HG03025 (cell line): ENCODE results near the gene PI4KB.

ENCODE experiments used
- ATAC-seq: cut with Tn5 transposase; IDR thresholded peaks from one replicate; pipeline ENCODE4 v1.9.1; 2021; ENCODE audit warnings: mild to moderate bottlenecking, moderate library complexity; ENCODE audit not compliant: unreplicated experiment, low FRiP score

PI4KB gene

DNA sequence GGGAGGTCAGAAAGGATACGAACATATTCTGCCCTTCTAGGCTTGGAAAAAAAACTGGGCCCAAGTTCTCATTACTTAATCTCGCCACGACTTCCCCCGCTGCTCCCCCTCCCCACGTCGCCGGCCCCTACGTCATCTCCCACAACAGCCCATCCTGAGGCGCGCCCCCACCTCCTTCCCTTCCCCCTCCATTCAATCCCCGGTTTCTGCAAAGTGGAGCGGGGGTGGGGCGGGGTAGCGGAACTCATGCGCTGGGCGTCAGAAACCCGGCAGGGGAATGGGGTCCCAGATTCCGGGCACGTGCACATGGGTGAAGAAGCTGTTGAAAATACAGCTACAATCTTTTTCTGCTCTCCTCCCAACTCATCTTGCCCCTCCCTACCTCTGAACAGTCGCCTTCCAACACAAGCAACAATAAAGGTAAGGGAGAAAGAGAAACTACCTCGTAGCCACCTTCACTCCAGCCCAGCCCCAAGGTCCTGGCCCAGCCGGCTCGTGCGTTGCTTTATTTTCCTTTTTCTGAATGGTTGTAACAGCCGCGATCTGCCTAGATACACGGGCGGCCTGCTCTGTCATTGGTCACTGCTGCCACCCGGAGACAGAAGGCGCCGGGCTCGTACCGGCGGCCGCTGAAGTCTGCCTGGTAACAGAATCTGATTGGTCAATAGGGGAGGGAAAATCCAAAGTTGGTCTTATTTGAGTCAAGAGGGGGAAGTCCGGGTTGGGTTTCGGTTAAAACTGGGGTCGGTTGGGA is 19.7 kb upstream of the PI4KB start, which contains the start of gene RFX5:
Gene RFX5 (minus strand): TSS at position 484 of the 754 bp plus-strand sequence. CDS start 932 bp downstream, outside the sequence.
- ATAC-seq, result peak; percentile 89

DNA sequence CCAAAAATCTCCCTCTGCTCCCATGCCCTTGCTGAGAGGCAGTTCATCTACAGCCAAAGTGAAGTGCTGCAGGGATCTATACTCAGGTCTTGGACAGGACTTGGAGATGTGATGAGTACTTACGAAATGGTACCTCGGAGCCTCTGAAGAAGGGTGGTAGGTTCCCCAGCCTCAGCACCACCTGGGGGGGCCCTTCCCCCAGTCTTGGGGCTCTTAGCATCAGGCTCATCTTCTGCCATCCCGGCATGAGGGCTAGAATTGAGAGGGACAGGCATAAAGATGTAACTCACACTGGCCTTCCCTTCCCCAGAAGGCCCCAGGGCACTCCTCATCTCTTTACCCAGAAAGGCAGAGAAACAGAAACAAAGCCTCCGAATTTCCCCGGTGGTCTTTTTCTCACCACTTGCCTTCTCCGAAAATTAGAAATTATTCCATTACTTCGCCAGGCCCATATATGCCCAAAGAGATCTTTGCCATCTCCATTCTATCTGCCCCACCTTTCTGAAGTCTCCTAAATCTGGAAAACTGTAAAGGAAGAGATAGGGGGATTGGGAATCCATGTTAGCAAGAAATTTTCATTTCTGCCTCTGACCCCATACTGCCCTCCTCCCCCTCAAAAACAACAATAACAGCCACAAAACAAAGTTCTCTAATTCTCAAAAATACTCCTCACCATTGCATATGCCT is 19.0 kb upstream of the PI4KB start:
- ATAC-seq, result no peak

DNA sequence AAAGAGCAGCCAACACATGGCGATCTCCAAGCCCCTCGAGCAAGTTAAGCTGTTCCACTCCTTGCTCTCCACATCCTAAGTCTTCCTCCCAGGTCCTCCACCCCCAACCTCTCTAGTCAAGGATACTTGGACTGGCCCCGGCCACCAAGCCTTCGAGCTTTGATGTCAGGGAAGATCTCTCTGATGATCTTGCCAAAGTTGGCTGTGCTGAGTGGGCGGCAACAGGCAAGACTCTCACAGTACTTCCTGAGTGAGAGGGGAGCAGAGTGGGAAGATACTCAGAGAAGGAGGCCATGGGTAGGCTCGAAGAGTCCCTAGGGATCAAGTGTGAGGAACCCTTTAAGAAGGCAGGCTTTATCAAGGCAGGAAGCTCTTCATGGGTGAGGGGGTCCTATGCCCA is 17.1 kb upstream of the PI4KB start:
- no peak for ATAC-seq

DNA sequence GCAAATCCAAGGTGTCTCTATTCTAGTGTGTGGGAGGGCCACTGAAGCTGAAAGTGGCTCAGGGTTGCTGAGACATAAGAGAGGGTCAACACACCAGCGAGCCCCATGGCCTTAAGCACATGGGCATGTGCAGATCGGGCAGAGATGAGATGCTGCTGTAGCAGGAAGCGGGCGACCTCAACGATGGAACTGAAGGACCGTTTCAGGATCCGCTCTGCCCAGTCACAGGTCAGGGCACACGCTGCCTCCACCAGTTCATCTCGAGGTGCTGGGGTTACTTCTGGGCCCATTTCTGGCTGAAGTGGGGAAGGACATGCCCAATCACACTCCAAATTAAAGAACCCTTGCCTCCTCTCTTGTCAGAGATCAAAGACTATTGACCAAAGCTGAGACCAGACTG is 16.4 kb upstream of the PI4KB start:
- no peak for ATAC-seq

DNA sequence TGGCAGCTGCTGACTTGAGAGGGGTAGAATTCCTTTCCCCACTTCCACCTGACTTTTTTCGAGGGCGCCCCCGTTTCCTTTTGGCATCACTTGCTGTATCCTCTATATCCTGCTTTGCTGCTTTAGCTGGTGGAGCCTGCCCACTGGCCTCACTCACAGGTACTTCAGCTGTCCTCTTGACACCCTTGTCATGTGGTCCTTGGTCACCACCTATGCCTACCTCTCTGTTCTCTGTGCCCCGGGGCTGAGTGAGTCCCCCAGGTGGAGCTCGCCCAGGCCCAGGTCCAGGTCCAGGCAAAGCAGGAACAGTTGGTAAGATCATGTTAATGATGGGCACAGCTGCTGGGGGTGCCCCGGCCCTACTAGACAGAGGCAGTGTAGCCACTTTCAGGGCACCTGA is 15.4 kb upstream of the PI4KB start:
- no peak for ATAC-seq

DNA sequence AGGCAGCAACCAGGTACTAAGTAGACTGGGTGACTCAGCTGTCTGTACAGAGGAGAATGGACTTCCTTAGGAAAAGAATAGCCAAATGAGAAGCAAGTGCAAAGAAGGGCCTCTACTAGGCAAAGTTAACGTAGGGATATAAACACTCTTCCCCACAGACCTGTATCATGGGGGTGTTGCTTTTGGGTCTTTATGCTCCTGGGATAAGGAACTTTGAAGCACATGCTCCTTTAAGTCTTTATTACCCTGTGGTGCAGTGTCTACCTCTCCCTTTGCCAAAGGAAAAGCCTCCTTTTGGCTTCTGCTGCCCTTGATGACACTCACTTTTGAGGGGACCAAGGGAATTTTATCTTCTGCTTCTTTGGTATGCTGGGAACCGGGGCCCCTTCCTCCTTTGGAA is 14.8 kb upstream of the PI4KB start:
- ATAC-seq, result no peak

DNA sequence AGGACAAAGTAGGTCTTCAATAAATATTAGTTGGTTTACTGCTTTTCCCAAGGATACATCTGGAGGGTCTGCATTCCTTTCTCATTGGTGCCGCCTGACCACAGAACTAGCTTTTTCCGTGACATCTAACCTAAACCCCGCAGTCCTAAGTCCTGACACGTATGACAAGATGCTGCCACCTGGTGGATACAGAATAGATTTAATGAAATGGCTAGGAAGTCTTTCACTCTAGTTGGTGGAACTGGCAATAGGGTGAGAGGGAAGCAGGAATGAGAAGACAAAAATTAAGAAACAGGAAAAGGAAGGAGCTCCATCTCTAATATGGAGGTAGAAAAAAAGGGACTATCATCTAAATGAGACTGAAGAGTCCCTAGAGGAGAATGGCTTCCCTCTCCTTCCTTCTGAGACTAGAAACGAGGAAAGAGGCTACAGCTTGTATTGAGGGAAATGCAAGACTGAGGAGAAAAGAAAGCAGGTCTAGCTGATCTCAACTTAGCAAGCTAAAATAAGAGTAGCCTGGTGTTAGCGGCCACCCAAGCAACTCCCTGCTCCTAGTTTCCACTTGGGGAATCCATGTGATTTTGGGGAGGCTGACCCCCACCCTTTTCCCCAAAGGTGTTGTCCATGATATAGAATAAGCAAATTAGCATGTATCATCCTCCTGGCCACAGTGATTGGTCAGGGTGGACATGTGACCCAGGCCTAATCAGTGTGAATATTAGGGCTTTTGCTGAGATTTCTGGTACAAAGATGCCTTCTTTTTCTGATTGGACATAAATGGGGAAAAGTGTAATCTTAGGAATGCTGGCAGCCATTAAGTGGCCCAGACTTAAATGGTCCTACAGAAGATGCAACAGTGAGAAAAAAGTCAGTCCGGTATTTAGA is 13.9 kb upstream of the PI4KB start:
- no peak for ATAC-seq

DNA sequence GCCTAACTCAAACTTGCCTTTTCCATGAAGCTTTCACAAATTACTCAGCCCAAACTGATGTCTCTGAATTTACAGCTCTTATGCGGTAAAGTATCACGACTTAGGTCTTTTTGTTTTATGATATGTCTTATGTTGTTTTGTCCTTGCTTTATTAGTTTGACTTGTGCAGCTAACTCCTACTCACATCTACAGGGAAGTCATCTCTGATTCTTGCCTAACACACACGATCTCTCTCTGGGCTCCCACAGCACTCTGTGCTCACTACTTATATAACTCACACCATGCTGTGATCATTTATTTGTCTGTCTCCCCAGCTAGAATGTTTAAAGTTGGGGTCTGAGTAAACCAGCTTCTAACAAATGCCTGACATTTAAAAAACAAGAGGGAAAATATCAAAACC is 9.3 kb upstream of the PI4KB start:
- ATAC-seq, result no peak

DNA sequence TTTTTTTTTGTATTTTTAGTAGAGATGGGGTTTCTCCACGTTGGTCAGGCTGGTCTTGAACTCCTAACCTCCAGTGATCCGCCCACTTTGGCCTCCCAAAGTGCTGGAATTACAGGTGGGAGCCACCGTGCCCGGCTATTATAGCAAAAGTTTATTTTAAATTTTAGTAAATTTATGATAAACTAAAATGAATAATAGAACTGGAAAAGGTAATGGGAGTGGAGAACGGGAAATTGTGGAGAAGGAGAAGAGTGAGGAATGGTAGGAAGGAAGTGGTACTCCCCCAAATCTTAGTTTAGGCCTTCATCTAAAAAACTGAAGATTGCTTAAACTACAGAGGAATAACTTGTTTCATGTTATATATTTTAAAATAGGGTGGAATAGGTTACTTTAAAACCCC is 7.6 kb upstream of the PI4KB start:
- ATAC-seq, result no peak

DNA sequence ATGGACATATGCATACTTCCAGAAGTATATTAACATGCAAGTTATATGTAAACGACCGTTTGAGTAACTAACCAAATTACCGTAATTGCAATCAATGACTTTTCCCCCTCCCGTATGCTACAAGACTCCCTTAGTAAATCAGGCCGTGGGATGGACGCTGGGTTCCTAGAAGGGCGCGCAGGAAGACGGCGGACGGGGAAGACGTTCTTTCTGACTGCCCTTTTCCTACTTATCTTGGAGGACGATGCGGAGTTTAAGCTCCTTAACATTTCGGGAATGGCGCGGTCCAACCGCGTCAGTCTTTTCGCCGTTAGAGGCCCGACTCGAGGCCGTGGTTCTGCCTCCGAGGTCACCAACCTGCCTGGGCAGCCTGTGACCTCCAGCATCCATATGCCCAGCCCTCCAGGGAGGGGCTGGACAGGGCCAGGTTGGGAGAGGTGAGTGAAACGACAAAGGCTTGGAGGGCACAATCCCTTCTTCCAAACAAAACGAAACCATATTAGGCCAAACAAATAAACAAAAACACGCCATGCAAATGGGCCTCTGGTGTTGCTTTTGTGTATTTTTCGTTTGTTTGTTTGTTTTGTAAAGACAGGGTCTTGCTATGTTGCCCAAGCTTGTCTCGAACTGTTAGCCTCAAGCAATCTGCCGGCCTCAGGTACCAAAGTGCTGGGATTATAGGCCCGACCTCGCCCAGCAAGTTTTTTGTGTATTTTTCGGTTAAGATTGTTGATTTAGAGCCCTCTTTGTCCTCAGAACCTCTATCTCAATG is 873 bp upstream of the PI4KB start:
- no peak for ATAC-seq

DNA sequence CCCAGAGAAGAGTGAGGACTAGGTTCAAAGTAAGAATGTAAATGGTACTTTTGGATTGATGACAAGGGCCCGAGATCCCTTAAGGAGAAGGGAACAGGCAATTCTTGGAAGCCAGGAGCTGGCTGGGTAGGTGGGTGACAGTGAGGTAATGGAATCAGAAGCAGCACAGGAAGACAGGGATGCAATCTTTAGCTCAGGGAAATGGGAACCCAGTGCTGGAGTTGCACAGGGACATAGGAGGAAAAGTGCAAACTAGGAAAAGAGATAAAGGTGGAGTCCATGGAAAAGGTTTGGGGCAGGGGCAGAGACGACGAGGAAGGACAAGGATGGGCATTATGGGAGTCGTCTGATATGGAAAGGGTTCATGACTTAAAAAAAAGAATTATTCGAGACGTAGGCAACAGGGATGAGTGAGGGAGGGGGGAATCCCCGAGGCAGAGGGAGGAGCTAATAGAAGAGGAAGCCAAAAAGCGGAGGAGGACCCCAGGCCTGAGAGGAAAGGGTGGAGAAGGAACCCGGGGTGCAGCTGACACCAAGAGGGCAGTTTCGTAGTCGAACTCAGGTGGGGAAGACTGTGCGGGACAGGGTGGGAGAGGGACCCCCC is 495 bp downstream of the PI4KB start:
- ATAC-seq, result peak; percentile 42

DNA sequence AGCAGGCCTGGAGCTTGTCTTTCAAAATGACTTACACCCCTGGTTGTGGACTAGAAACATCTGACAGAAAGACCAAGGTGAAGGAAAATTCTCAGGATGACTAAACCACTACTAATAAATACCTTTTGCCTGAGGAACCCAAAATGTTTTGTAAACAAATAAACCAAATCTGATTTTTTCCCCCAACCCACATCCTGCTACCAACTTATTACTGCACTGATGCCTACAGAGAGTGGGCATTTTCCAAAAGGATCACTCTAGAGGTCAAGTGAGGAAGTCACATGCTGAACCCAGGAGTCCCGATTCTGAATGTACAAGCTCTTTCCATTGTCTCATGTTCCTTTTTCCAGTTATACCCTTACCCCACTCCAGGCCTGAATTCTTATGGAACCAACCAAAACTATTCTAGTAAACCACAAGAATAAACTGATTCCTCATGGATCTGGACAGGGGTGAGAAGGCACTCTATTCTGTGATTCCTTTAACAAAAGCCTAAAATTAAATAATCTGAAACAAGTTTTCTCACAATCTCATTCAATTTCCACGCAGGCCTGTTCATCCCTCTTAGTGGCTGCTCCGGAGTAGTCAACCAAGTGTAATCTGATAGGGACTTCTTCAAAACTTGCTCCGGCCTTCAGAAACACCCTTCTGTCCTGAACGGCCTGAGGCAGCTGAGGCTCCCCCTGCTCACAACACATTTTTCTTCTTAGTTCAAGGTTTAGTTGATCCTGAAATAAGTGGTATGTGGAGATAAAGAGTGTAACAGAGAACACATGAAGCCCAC is 1.4 kb downstream of the PI4KB start:
- ATAC-seq, result no peak

DNA sequence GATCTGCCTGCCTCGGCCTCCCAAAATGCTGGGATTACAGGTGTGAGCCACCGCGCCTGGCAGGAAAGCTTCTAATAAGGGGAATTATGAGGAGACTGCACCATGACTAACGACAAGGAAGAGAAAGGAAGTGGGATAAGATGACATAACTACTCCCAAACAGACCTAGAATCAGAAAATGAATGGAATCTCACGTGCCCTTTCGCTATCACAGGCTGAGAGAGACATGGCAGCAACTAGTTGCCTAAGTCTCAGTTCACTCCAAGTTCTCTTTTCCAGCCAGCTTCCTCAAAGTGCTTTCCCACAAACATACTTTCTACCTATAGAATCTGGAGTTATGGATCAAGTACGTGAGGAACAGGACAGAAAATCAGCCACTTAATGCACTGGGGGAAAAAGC is 2.0 kb downstream of the PI4KB start:
- ATAC-seq, result no peak

DNA sequence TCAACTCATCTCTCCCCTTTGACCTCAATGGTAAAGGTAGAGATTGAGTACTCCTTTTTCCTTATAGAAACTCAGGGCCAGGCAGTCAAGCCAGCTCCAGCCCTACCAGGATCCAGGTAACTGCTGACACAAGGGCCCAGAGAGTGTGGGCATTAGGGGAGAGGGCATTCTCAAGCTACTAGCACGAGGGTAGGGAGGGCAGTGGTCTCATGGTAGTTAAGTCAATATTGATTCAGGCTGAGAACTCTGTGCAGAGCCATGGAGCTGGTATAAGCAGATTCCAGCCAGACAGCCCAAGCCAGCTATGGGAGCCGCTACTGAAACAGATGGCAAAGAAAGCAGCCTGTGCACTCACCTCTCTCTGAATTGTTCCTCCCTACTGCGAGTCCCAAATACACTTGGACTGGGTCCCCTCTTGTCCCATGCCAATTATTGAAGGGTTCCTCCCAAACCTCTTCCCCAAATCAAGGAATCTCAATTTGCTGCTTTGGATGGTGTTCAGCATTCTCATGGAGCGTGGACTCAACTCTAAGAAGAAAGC is 2.8 kb downstream of the PI4KB start:
- no peak for ATAC-seq

DNA sequence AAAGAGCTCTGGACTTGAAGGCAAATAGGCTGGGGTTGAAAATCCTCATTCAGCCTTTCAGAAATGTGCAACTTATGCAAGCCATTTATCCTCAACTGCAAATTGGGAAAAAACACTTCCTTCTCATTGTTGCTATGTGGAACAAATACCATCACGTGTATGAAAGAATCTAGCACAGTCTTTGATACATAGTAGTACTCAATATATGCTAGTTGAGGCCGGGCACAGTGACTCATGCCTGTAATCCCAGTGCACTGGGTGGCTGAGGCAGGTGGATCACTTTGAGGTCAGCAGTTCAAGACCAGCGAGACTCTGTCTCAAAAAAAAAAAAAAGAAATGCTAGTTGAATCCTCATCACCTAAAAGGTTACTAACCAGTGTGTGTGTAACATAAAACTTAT is 8.2 kb downstream of the PI4KB start:
- no peak for ATAC-seq

DNA sequence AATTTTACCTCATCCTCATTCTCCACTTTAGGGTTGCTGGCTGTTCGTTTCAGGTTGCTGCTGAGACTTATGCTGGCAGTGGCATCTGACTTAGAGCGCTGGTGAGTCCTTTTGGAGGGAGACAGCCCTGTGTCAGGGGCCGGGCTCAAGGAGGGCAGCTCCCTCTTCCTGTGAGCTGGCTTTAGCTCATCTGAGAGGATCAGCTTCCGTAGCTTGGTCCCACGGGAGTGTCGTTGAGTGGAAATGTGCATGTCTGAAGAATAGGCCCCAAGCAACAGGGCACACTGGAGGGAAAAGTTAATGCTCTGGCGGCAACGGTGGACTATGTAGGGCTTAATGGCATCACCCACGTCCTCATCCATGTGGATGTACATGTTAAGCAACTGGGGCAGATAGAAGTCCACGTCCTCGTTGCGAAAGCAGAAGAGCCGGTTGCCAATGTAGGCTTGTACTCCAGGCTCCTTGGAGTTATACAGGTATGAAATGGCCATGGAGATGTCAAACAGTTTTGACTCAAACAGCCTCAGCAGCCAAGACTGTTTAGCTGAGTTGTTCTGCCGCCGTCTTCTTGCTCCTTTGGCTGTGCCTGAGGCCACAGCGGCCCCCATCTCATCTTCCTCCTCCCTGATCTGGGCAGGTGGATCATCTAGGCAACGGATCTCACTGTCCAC is 11.5 kb downstream of the PI4KB start:
- ATAC-seq, result no peak

DNA sequence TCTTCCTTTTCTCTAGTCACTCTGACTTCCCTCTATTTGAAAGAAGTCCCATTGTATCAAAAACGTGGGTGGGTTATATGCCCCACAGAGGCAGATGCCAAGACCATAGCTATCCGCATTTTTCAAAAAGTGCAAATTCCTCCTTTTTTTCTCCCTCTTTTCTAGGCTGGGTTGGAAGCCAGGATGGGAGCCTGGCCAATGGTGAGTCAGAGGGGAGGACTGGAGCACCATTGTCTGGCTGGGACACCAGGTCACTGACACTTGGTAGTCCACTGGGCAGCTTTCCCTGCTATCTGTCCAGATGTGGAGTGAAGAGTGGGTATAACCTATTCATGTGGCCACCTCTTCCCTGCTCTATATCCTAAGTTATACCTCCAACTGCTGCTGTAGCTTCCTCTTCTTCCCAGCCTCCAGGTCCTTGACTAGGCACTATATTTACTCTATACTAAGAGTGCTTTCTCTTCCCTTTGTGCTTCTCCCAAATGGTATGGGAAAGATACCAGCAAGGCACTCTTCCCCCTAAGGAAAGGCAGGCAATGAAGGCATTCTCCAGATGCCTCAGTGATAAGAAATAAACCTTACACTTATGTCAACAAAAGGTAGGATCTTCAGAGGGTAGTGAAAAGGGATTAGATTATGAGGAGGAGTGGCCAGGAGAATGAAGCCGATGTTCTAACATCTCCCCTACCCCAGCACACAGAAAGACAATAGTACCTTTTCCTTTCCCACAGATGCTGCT is 12.9 kb downstream of the PI4KB start:
- no peak for ATAC-seq

DNA sequence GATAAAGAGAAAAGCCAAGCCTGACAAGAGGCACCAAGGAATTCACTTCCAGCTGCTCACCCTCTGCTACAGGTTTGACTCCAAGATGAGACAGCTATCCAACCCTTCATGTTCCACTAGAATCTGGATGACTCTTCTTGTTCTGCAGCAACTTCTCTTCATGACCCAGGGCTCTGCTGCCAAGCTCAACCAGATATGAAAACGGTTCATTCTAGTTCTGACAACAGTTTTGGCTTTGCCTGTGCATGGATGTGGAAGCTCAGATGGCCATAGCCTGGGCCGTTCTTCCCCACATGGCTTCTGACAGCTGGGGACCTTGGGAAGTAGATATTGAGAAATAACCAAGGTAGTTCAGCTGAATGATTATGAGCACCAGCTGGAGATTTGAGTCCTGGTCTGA is 13.7 kb downstream of the PI4KB start:
- ATAC-seq, result no peak
